H9 (cell line): ENCODE results near the gene RMND5A. TPM values are rescaled to one million over a fixed set of nuclear protein-coding genes. Genes with fewer than 3 reads are reported as not detected.

Experiments used
- DNase-seq: peaks from one replicate; pipeline ENCODE4 v3.0.0-alpha.2; 2017
- H2AFZ ChIP-seq: one replicate; pipeline ENCODE4 v1.6.1; 2013; ENCODE audit warnings: mild to moderate bottlenecking, low read length, control low read depth, moderate library complexity
- H2AK5ac ChIP-seq: 2 replicates; pipeline ENCODE4 v1.6.1; 2013; ENCODE audit warnings: low read length, control low read depth, mixed read lengths; ENCODE audit not compliant: insufficient read length
- H2BK120ac ChIP-seq: one replicate; pipeline ENCODE4 v1.6.1; 2013; ENCODE audit warnings: low read depth, mild to moderate bottlenecking, low read length, control low read depth, inconsistent platforms; ENCODE audit not compliant: poor library complexity, severe bottlenecking
- H2BK12ac ChIP-seq: 2 replicates; pipeline ENCODE4 v1.6.1; 2013; ENCODE audit warnings: low read length, control low read depth, mixed read lengths, low read depth; ENCODE audit not compliant: insufficient read length
- H2BK15ac ChIP-seq: 2 replicates; pipeline ENCODE4 v1.6.1; 2013; ENCODE audit warnings: low read depth, low read length, control low read depth
- H2BK20ac ChIP-seq: one replicate; pipeline ENCODE4 v1.6.1; 2013; ENCODE audit warnings: low read depth, mild to moderate bottlenecking, low read length, control low read depth, inconsistent platforms; ENCODE audit not compliant: poor library complexity, severe bottlenecking
- H2BK5ac ChIP-seq: 2 replicates; pipeline ENCODE4 v1.6.1; 2013; ENCODE audit warnings: low read length, control low read depth, mixed read lengths; ENCODE audit not compliant: insufficient read length
- H3K14ac ChIP-seq: 2 replicates; pipeline ENCODE4 v1.6.1; 2013; ENCODE audit warnings: low read length, control low read depth; ENCODE audit not compliant: insufficient read depth
- H3K18ac ChIP-seq: 2 replicates; pipeline ENCODE4 v1.6.1; 2013; ENCODE audit warnings: low read depth, mild to moderate bottlenecking, mixed read lengths, low read length, control low read depth; ENCODE audit not compliant: insufficient read length
- H3K23ac ChIP-seq: 2 replicates; pipeline ENCODE4 v1.6.1; 2013; ENCODE audit warnings: low read length, control low read depth, mixed read lengths, low read depth; ENCODE audit not compliant: insufficient read length
- H3K23me2 ChIP-seq: 2 replicates; pipeline ENCODE4 v1.6.1; 2013; ENCODE audit warnings: low read depth, mild to moderate bottlenecking, mixed read lengths, low read length, control low read depth; ENCODE audit not compliant: insufficient read length, poor library complexity, severe bottlenecking
- H3K27ac ChIP-seq: 2 replicates; pipeline ENCODE4 v1.5.1; 2013; ENCODE audit warnings: low read length, control low read depth, mixed read lengths, low read depth; ENCODE audit not compliant: insufficient read length
- H3K27me3 ChIP-seq: 2 replicates; pipeline ENCODE4 v1.6.1; 2013; ENCODE audit warnings: low read length, control low read depth, inconsistent platforms; ENCODE audit not compliant: insufficient read depth
- H3K4ac ChIP-seq: 2 replicates; pipeline ENCODE4 v1.6.1; 2013; ENCODE audit warnings: low read depth, mild to moderate bottlenecking, control low read depth, inconsistent platforms, low read length, moderate library complexity
- H3K4me1 ChIP-seq: 2 replicates; pipeline ENCODE4 v1.6.1; 2013; ENCODE audit warnings: low read length, control low read depth, inconsistent platforms; ENCODE audit not compliant: insufficient read depth
- H3K4me2 ChIP-seq: 2 replicates; pipeline ENCODE4 v1.6.1; 2013; ENCODE audit warnings: low read length, control low read depth, mixed read lengths; ENCODE audit not compliant: insufficient read length, insufficient read depth
- H3K56ac ChIP-seq: 2 replicates; pipeline ENCODE4 v1.6.1; 2013; ENCODE audit warnings: low read depth, mild to moderate bottlenecking, mixed read lengths, low read length, control low read depth; ENCODE audit not compliant: insufficient read length
- H3K79me1 ChIP-seq: 2 replicates; pipeline ENCODE4 v1.6.1; 2013; ENCODE audit warnings: low read depth, mild to moderate bottlenecking, moderate library complexity, low read length, control low read depth, inconsistent platforms; ENCODE audit not compliant: insufficient read depth, poor library complexity, severe bottlenecking
- H3K79me2 ChIP-seq: 2 replicates; pipeline ENCODE4 v1.6.1; 2013; ENCODE audit warnings: low read length, control low read depth, inconsistent platforms; ENCODE audit not compliant: insufficient read depth
- H3K9ac ChIP-seq: 2 replicates; pipeline ENCODE4 v1.6.1; 2013; ENCODE audit warnings: low read length, control low read depth, mixed read lengths; ENCODE audit not compliant: insufficient read length; ENCODE audit errors: extremely low read depth
- H3K9me3 ChIP-seq: one replicate; pipeline ENCODE4 v1.6.1; 2013; ENCODE audit warnings: low read depth, low read length, inconsistent platforms; ENCODE audit not compliant: control insufficient read depth
- H3T11ph ChIP-seq: one replicate; pipeline ENCODE4 v1.6.1; 2013; ENCODE audit warnings: mild to moderate bottlenecking, low read length, control low read depth, inconsistent platforms
- H4K20me1 ChIP-seq: one replicate; pipeline ENCODE4 v1.6.1; 2013; ENCODE audit not compliant: control insufficient read depth, insufficient read length, insufficient read depth
- H4K5ac ChIP-seq: 2 replicates; pipeline ENCODE4 v1.6.1; 2013; ENCODE audit warnings: low read depth, mild to moderate bottlenecking, mixed read lengths, low read length, control low read depth; ENCODE audit not compliant: insufficient read length
- H4K8ac ChIP-seq: replicated peaks from 2 replicates; pipeline ENCODE4 v1.6.1; 2013; ENCODE audit warnings: low read length, control low read depth, mixed read lengths, low read depth; ENCODE audit not compliant: insufficient read length
- H4K91ac ChIP-seq: 2 replicates; pipeline ENCODE4 v1.6.1; 2013; ENCODE audit warnings: low read depth, mild to moderate bottlenecking, moderate library complexity, mixed read lengths, low read length, control low read depth; ENCODE audit not compliant: insufficient read length
- H3K27ac Mint-ChIP-seq, 3 experiments: 2 replicates in 2 of 3; 3 replicates in 1 of 3; pipeline ENCODE4 v1.8.0; 2020 to 2021; ENCODE audit warnings: mixed read lengths in 3 of 3, mild to moderate bottlenecking in 1 of 3, moderate library complexity in 1 of 3
- H3K27me3 Mint-ChIP-seq: 2 replicates; pipeline ENCODE4 v1.8.0; 2021; ENCODE audit warnings: low read depth, mild to moderate bottlenecking, moderate library complexity, mixed read lengths
- H3K36me3 Mint-ChIP-seq, 3 experiments: 2 replicates in 2 of 3; 3 replicates in 1 of 3; pipeline ENCODE4 v1.8.0; 2020 to 2021; ENCODE audit warnings: low read depth in 3 of 3, mixed read lengths in 3 of 3; ENCODE audit not compliant: insufficient read depth in 1 of 3
- H3K4me1 Mint-ChIP-seq, 2 experiments: 2 replicates each; pipeline ENCODE4 v1.8.0; 2020; ENCODE audit warnings: mixed read lengths in 2 of 2
- H3K4me3 Mint-ChIP-seq, 2 experiments: 2 replicates in 1 of 2; 3 replicates in 1 of 2; pipeline ENCODE4 v1.8.0; 2020 to 2021; ENCODE audit warnings: mild to moderate bottlenecking in 2 of 2, mixed read lengths in 2 of 2, moderate library complexity in 1 of 2
- H3K9me3 Mint-ChIP-seq, 2 experiments: 2 replicates in 1 of 2; 3 replicates in 1 of 2; pipeline ENCODE4 v1.8.0; 2020; ENCODE audit warnings: mild to moderate bottlenecking in 2 of 2, mixed read lengths in 2 of 2, moderate library complexity in 1 of 2
- WGBS: extraction: QIAGEN DNeasy Blood & Tissue Kit; methylation state at CpG from one replicate; pipeline ENCODE4 v1.1.7; 2013; ENCODE audit warnings: missing lambda C conversion rate, low lambda C conversion rate, mixed read lengths; ENCODE audit not compliant: insufficient read length; ENCODE audit errors: extremely low coverage; 5-methylcytosine and 5-hydroxymethylcytosine counted together
- total RNA-seq: library from RNA; stranded (reverse); gene quantifications from 2 replicates; pipeline ENCODE4 v1.2.1, GENCODE V29; 2021
- TF ChIP-seq, protein P1 (sequence below): fragments of 200-600 bp; sonication (generic); conservative IDR thresholded peaks from 3 replicates; pipeline ENCODE4 v1.8.0; 2021; ENCODE audit warnings: antibody characterized with exemption, mild to moderate bottlenecking

The RMND5A gene
- total RNA-seq, 1 experiment from 2014 or later, result 48.8 TPM

GRCh38 chr2:86818114-86818801, 98.2 kb downstream of the RMND5A start:
- H3K9ac ChIP-seq, result no peak overlapping the region
- Mint-ChIP-seq H3K4me3 (no peak overlapping the region), H3K36me3 (peaks cover 0 to 7% (median 2%) of the 10 kb centered on the region in 3 experiments; a peak in 3 of 7 replicates), H3K9me3 (peaks cover 6% of the 10 kb centered on the region in 2 experiments; a peak in 4 of 5 replicates), H3K27ac (no peak overlapping the region), H3K4me1 (peaks cover 0 to 2% of the 10 kb centered on the region in 2 experiments; a peak in 2 of 4 replicates), H3K27me3 (peaks cover 12% of the 10 kb centered on the region)
- H3K27me3 ChIP-seq, result no peaks in the 10 kb centered on the region
- no peak overlapping the region for H3K18ac ChIP-seq
- no peak overlapping the region for H3K4me2 ChIP-seq
- H4K91ac ChIP-seq, result no peak overlapping the region
- no peak overlapping the region for H3T11ph ChIP-seq
- no peak overlapping the region for H2BK12ac ChIP-seq
- H2BK5ac ChIP-seq, result no peak overlapping the region
- H4K20me1 ChIP-seq, result no peaks in the 10 kb centered on the region
- no peak overlapping the region for H2BK20ac ChIP-seq
- no peak overlapping the region for H4K8ac ChIP-seq
- TF ChIP-seq, protein P1, sequence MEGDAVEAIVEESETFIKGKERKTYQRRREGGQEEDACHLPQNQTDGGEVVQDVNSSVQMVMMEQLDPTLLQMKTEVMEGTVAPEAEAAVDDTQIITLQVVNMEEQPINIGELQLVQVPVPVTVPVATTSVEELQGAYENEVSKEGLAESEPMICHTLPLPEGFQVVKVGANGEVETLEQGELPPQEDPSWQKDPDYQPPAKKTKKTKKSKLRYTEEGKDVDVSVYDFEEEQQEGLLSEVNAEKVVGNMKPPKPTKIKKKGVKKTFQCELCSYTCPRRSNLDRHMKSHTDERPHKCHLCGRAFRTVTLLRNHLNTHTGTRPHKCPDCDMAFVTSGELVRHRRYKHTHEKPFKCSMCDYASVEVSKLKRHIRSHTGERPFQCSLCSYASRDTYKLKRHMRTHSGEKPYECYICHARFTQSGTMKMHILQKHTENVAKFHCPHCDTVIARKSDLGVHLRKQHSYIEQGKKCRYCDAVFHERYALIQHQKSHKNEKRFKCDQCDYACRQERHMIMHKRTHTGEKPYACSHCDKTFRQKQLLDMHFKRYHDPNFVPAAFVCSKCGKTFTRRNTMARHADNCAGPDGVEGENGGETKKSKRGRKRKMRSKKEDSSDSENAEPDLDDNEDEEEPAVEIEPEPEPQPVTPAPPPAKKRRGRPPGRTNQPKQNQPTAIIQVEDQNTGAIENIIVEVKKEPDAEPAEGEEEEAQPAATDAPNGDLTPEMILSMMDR, result no peak
- H2AK5ac ChIP-seq, result no peak overlapping the region
- no peak for DNase-seq
- no peak overlapping the region for H3K56ac ChIP-seq
- H3K23me2 ChIP-seq, result no peaks in the 10 kb centered on the region
- H4K5ac ChIP-seq, result no peak overlapping the region
- no peaks in the 10 kb centered on the region for H3K79me1 ChIP-seq
- no peak overlapping the region for H2BK120ac ChIP-seq
- no peak overlapping the region for H3K4ac ChIP-seq
- H3K23ac ChIP-seq, result no peak overlapping the region
- H3K79me2 ChIP-seq, result no peaks in the 10 kb centered on the region
- no peaks in the 10 kb centered on the region for H3K4me1 ChIP-seq
- no peak overlapping the region for H2AFZ ChIP-seq
- no peak overlapping the region for H3K14ac ChIP-seq
- WGBS, result no CpG with 5 or more reads among the region's 4 CpGs
- H2BK15ac ChIP-seq, result no peak overlapping the region
- no peak overlapping the region for H3K27ac ChIP-seq
- peaks cover 4% of the 10 kb centered on the region for H3K9me3 ChIP-seq
